HepG2 (cell line): ENCODE data around the gene GTF2H1. TPM values are rescaled to one million over a fixed set of nuclear protein-coding genes. Genes with fewer than 3 reads are reported as not detected.
A peak's percentile ranks its signal among the peaks of the same experiment; 100 is the strongest.

Source experiments
- ATAC-seq: fragments of 200-7000 bp; cut with Tn5 transposase; 3 replicates; pipeline ENCODE4 v1.9.1; 2020; ENCODE audit warnings: mild to moderate bottlenecking, moderate library complexity
- BruUV-seq: library from RNA; stranded (reverse); fragments of 400-500 nt; replicated peaks from 2 replicates; lab custom pipeline; 2021; lab: Mats Ljungman, UMichigan
- CTCF ChIA-PET: fragments of 300-600 bp; formaldehyde crosslinking; extraction: SDS; loops from one replicate; lab custom pipeline; 2021; ENCODE audit warnings: low total read pairs, inconsistent platforms, low intra/inter-chr PET ratio; lab: Yijun Ruan, JAX
- POLR2A ChIA-PET: fragments of 350-600 bp; sonication (Branson Sonifier 250); formaldehyde crosslinking; loops from one replicate; lab custom pipeline; 2020; ENCODE audit warnings: antibody characterized with exemption, inconsistent platforms; lab: Yijun Ruan, JAX
- DNase-seq: peaks from one replicate; pipeline ENCODE4 v3.0.0-alpha.2; 2015; ENCODE audit warnings: low spot score
- FAIRE-seq: peaks from 3 replicates; lab custom pipeline; 2011; peaks lifted over from hg19 to GRCh38; lab: Jason Lieb, UNC
- H2AFZ ChIP-seq: one replicate; pipeline ENCODE4 v1.6.1; 2011; ENCODE audit warnings: low read length, inconsistent platforms
- H3K27ac ChIP-seq: fragments of 300-600 bp; 3 replicates; pipeline ENCODE4 v1.8.0; 2011; ENCODE audit warnings: mixed run types, mild to moderate bottlenecking, mixed read lengths, low read length, inconsistent platforms; ENCODE audit not compliant: insufficient read depth; ENCODE audit errors: extremely low read length
- H3K27me3 ChIP-seq, 2 experiments: fragments of 200-600 bp in 1 of 2; 2 replicates in 1 of 2; 3 replicates in 1 of 2; pipeline versions ENCODE4 v1.6.0 to v1.8.0; 2011; ENCODE audit warnings: low read length in 2 of 2, mild to moderate bottlenecking in 2 of 2, moderate library complexity in 2 of 2, inconsistent platforms in 1 of 2; ENCODE audit not compliant: insufficient read depth in 2 of 2, control insufficient read depth in 1 of 2
- H3K36me3 ChIP-seq, 2 experiments: fragments of 200-600 bp in 1 of 2; replicated peaks in 1 of 2; 2 replicates in 1 of 2; 3 replicates in 1 of 2; pipeline versions ENCODE4 v1.5.1 to v1.8.0; 2011; ENCODE audit warnings: low read length in 2 of 2, inconsistent platforms in 1 of 2; ENCODE audit not compliant: insufficient read depth in 2 of 2, control insufficient read depth in 1 of 2
- H3K4me1 ChIP-seq: 2 replicates; pipeline ENCODE4 v1.5.1; 2012; ENCODE audit warnings: low read length, inconsistent platforms; ENCODE audit not compliant: insufficient read depth
- H3K4me2 ChIP-seq: 2 replicates; pipeline ENCODE4 v1.6.0; 2011; ENCODE audit warnings: low read depth, low read length, inconsistent platforms
- H3K4me3 ChIP-seq, 3 experiments: fragments of 200-600 bp in 1 of 3; sonication (generic), shearing (Covaris generic) in 1 of 3; replicated peaks in 1 of 3; 2 replicates each; pipeline ENCODE4 v1.5.1; 2011 to 2016; ENCODE audit warnings: low read length in 3 of 3, inconsistent platforms in 2 of 3, low read depth in 2 of 3, mild to moderate bottlenecking in 2 of 3, control low read depth in 1 of 3, mixed read lengths in 1 of 3; ENCODE audit not compliant: insufficient read depth in 1 of 3
- H3K79me2 ChIP-seq: one replicate; pipeline ENCODE4 v1.6.1; 2011; ENCODE audit warnings: low read length, inconsistent platforms; ENCODE audit not compliant: insufficient read depth
- H3K9ac ChIP-seq: 2 replicates; pipeline ENCODE4 v1.6.0; 2011; ENCODE audit warnings: mild to moderate bottlenecking, low read depth, low read length, inconsistent platforms; ENCODE audit not compliant: insufficient read depth
- H3K9me3 ChIP-seq: 2 replicates; pipeline ENCODE4 v1.5.1; 2012; ENCODE audit warnings: mild to moderate bottlenecking, low read length
- H4K20me1 ChIP-seq: 2 replicates; pipeline ENCODE4 v1.6.0; 2011; ENCODE audit warnings: inconsistent platforms, mild to moderate bottlenecking, low read length, moderate library complexity; ENCODE audit not compliant: insufficient read depth
- AHR ChIP-seq: IDR thresholded peaks from 2 replicates; pipeline ENCODE4 v1.6.1; 2018; ENCODE audit warnings: missing genetic modification reagents, missing compliant biosample characterization
- CREB1 ChIP-seq, 2 experiments: fragments of 450-650 bp in 1 of 2; IDR thresholded peaks; 2 replicates each; pipeline ENCODE4 v1.6.1; 2016 to 2017; ENCODE audit warnings: control low read depth in 1 of 2, mild to moderate bottlenecking in 1 of 2, missing compliant biosample characterization in 1 of 2, missing genetic modification characterization in 1 of 2
- JDP2 ChIP-seq: sonication (generic); formaldehyde crosslinking; IDR thresholded peaks from 2 replicates; pipeline ENCODE4 v1.8.1; 2022; ENCODE audit warnings: missing genetic modification reagents, borderline replicate concordance
- ZNF121 ChIP-seq: sonication (generic); formaldehyde crosslinking; IDR thresholded peaks from 2 replicates; pipeline ENCODE4 v1.5.0; 2020; ENCODE audit warnings: mild to moderate bottlenecking, missing genetic modification reagents
- ZNF30 ChIP-seq: sonication (generic); formaldehyde crosslinking; IDR thresholded peaks from 2 replicates; pipeline ENCODE4 v1.5.0; 2020; ENCODE audit warnings: mild to moderate bottlenecking, missing genetic modification reagents
- ZNF703 ChIP-seq: sonication (generic); formaldehyde crosslinking; IDR thresholded peaks from 2 replicates; pipeline ENCODE4 v1.5.1; 2020; ENCODE audit warnings: missing genetic modification reagents, mild to moderate bottlenecking, moderate library complexity, borderline replicate concordance
- WGBS: methylation state at CpG from one replicate; pipeline ENCODE4 v1.1.6; 2017; ENCODE audit warnings: low lambda C conversion rate; 5-methylcytosine and 5-hydroxymethylcytosine counted together
- in situ Hi-C: cut with HindIII; loops from 2 replicates; pipeline ENCODE4 v1.10.0; 2017; ENCODE audit warnings: low pct_unique_long_range_greater_than_20kb; ENCODE audit not compliant: extremely low pct_ligation_motif_present
- intact Hi-C: fragments of 100-400 bp; cut with micrococcal nuclease; formaldehyde crosslinking; loops from one replicate; pipeline ENCODE4 v1.10.0; 2022; ENCODE audit not compliant: unreplicated experiment
- polyA plus RNA-seq, 8 experiments: library from polyadenylated mRNA; depleted of rRNA in 3 of 8; stranded (reverse) in 7 of 8; unstranded in 1 of 8; fragments of >200 nt; fragmentation: Illumina TruSeq in 4 of 8; extraction: Trizol in 4 of 8; gene quantifications; 2 replicates each; pipeline versions ENCODE4 v1.2.1 to v1.2.3, GENCODE V29; 2011 to 2016; ENCODE audit warnings: low read depth in 4 of 8, missing spikeins in 1 of 8, mixed read lengths in 1 of 8; ENCODE audit not compliant: insufficient read depth in 1 of 8
- total RNA-seq, 5 experiments: library from RNA; depleted of rRNA; stranded (reverse); fragments of >200 nt; fragmentation: Illumina TruSeq; extraction: Trizol; gene quantifications; 2 replicates each; pipeline ENCODE4 v1.2.3, GENCODE V29; 2016; ENCODE audit warnings: low read depth in 1 of 5
- TF ChIP-seq, protein P1 (sequence below): sonication (generic); formaldehyde crosslinking; IDR thresholded peaks from 2 replicates; pipeline ENCODE4 v1.5.0; 2020; ENCODE audit warnings: missing genetic modification reagents
- TF ChIP-seq, protein P2 (sequence below), 2 experiments: sonication (generic) in 1 of 2; formaldehyde crosslinking in 1 of 2; IDR thresholded peaks; 2 replicates each; pipeline versions ENCODE4 v1.6.1 to v1.9.0; 2014 to 2022; ENCODE audit warnings: antibody characterized with exemption in 1 of 2, borderline replicate concordance in 1 of 2, inconsistent platforms in 1 of 2, low read depth in 1 of 2, missing genetic modification reagents in 1 of 2

The GTF2H1 gene
- total and polyA plus RNA-seq, 2 of the 13 experiments (the other 11 are each of a cell fraction or from before 2014, with no cell fraction given): 15.7 to 51.4 TPM

DNA sequence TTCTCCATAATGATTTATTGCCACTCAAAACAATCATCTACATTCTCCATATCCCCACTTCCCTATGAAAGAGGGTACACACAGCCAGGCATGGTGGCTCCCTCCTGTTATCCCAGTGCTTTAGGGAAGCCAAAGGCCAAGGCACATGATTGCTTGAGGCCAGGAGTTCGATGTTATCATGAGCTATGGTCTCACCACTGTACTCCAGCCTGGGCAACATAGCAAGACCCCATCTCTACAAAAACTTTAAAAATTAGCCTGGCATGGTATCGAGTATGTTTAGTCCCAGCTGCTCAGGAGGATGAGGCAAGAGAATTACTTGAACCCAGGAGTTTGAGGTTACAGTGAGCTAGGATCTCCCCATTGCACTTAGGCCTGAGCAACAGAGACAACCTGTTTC, 6.5 kb upstream of the GTF2H1 start:
- no peak overlapping the region for H2AFZ ChIP-seq
- POLR2A ChIA-PET: interaction anchor here (0.9 kb wide), 1 partner anchor 10 kb away, joined by 3 read pairs; no protein-coding TSS in a partner anchor
- DNase-seq (no peak), ATAC-seq (no peak), FAIRE-seq (no peak)
- intact Hi-C loops: no loop called here
- no peaks in the 10 kb centered on the region for H3K9me3 ChIP-seq
- peaks cover 0 to 4% of the 10 kb centered on the region in 2 experiments; a peak in 1 of 5 replicates for H3K36me3 ChIP-seq
- no TSS peak for BruUV-seq
- H3K4me2 ChIP-seq: no peak overlapping the region
- no peak overlapping the region for H3K9ac ChIP-seq
- in situ Hi-C loops: no loop called here
- H3K79me2 ChIP-seq: peaks cover 42% of the 10 kb centered on the region
- TF ChIP-seq CREB1 (IDR thresholded peaks at IDR 0.05) (no peak), CREB1 (CRISPR knock-in tag; IDR thresholded peaks at IDR 0.05) (no peak), ZNF703 (CRISPR knock-in tag) (no peak), ZNF121 (CRISPR knock-in tag) (peak; percentile 88)
- no peaks in the 10 kb centered on the region for H3K27me3 ChIP-seq
- no peak overlapping the region for H3K27ac ChIP-seq
- WGBS: 90% methylated on average over 2 of the region's 2 CpGs
- no peak overlapping the region for H3K4me3 ChIP-seq
- H4K20me1 ChIP-seq: no peaks in the 10 kb centered on the region
- CTCF ChIA-PET: no interaction called here
- H3K4me1 ChIP-seq: peaks cover 40% of the 10 kb centered on the region

DNA sequence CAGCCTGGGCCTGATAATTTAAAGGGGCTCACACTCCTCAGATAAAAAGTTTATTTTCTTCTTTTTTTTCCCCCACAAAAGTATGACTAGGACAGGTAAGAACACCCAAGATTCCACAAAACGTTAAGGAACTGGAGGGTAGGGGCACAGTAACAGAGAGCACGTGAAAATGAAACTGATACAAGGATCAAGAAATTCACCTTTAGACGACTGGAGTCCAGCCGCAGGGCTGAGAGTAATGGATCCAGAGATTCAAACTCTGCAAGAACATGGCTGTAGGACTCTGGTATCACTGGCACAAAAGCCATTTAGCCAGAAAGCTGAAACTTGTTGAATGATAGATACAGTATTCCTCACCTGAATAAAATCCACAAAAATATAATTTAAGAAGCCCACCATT, 4.8 kb upstream of the GTF2H1 start:
- TF ChIP-seq, protein P1, sequence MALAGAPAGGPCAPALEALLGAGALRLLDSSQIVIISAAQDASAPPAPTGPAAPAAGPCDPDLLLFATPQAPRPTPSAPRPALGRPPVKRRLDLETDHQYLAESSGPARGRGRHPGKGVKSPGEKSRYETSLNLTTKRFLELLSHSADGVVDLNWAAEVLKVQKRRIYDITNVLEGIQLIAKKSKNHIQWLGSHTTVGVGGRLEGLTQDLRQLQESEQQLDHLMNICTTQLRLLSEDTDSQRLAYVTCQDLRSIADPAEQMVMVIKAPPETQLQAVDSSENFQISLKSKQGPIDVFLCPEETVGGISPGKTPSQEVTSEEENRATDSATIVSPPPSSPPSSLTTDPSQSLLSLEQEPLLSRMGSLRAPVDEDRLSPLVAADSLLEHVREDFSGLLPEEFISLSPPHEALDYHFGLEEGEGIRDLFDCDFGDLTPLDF (CRISPR knock-in tag): no peak
- TF ChIP-seq, protein P2, sequence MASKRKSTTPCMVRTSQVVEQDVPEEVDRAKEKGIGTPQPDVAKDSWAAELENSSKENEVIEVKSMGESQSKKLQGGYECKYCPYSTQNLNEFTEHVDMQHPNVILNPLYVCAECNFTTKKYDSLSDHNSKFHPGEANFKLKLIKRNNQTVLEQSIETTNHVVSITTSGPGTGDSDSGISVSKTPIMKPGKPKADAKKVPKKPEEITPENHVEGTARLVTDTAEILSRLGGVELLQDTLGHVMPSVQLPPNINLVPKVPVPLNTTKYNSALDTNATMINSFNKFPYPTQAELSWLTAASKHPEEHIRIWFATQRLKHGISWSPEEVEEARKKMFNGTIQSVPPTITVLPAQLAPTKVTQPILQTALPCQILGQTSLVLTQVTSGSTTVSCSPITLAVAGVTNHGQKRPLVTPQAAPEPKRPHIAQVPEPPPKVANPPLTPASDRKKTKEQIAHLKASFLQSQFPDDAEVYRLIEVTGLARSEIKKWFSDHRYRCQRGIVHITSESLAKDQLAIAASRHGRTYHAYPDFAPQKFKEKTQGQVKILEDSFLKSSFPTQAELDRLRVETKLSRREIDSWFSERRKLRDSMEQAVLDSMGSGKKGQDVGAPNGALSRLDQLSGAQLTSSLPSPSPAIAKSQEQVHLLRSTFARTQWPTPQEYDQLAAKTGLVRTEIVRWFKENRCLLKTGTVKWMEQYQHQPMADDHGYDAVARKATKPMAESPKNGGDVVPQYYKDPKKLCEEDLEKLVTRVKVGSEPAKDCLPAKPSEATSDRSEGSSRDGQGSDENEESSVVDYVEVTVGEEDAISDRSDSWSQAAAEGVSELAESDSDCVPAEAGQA (IDR thresholded peaks at IDR 0.05; ENCODE audit: low read depth): no peak
- TF ChIP-seq, protein P2 (CRISPR knock-in tag; IDR thresholded peaks at IDR 0.05; ENCODE audit: borderline replicate concordance): no peak
- TF ChIP-seq JDP2 (CRISPR knock-in tag) (no peak), AHR (CRISPR knock-in tag) (no peak), ZNF30 (no peak)
- peaks cover 53% of the 10 kb centered on the region for H3K79me2 ChIP-seq
- FAIRE-seq: no peak
- no TSS peak for BruUV-seq
- in situ Hi-C loops (no loop called here), intact Hi-C loops (no loop called here)
- no peak for DNase-seq
- H3K4me3 ChIP-seq: no peak overlapping the region
- peaks cover 39% of the 10 kb centered on the region for H3K4me1 ChIP-seq
- no peak overlapping the region for H2AFZ ChIP-seq
- H3K36me3 ChIP-seq: peaks cover 0 to 4% of the 10 kb centered on the region in 2 experiments; a peak in 1 of 5 replicates
- no peak overlapping the region for H3K4me2 ChIP-seq
- 98% methylated on average over 4 of the region's 4 CpGs for WGBS
- H3K27ac ChIP-seq: no peak overlapping the region
- ATAC-seq: no peak
- no peaks in the 10 kb centered on the region for H4K20me1 ChIP-seq
- ChIA-PET CTCF (no interaction called here), POLR2A (no interaction called here)
- no peaks in the 10 kb centered on the region; a peak in 1 of 5 replicates for H3K27me3 ChIP-seq
- H3K9me3 ChIP-seq: no peaks in the 10 kb centered on the region
- H3K9ac ChIP-seq: no peak overlapping the region
